ENCODE measurements around the gene ANKRD63.

DNA sequence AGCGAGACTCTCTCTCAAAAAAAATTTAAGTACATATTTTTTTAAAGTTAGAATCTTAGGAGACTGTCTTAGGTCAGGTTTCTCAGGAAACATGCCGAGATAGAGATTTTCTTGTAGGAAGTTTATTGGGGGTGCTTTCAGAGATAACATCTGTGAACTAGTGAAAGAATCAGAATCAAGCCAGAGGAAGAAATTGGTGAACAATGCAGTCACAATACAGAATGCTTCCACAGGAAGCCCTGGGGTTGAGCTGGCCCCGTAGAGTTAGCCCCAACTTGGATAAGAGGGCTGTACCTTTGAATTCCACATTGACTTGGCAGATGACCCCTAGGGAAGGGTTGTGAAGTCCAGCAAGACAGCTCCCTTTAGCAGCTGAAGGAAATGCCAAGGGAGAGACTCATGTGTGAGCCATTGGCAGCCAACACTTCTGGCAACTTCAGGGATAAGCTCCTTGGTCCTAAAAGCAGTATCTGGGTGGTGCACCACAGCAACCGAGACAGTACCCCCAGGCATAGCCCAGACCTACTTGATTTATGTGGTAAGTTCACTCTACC lies 31.9 kb upstream of the ANKRD63 start:
- no peak for TF ChIP-seq POLR2A (IDR thresholded peaks at IDR 0.05)
- TF ChIP-seq, protein P1, sequence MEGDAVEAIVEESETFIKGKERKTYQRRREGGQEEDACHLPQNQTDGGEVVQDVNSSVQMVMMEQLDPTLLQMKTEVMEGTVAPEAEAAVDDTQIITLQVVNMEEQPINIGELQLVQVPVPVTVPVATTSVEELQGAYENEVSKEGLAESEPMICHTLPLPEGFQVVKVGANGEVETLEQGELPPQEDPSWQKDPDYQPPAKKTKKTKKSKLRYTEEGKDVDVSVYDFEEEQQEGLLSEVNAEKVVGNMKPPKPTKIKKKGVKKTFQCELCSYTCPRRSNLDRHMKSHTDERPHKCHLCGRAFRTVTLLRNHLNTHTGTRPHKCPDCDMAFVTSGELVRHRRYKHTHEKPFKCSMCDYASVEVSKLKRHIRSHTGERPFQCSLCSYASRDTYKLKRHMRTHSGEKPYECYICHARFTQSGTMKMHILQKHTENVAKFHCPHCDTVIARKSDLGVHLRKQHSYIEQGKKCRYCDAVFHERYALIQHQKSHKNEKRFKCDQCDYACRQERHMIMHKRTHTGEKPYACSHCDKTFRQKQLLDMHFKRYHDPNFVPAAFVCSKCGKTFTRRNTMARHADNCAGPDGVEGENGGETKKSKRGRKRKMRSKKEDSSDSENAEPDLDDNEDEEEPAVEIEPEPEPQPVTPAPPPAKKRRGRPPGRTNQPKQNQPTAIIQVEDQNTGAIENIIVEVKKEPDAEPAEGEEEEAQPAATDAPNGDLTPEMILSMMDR (IDR thresholded peaks at IDR 0.05): no peak
- TF ChIP-seq EP300 (IDR thresholded peaks at IDR 0.05): no peak
